K562 (cell line): Measurements from ENCODE around the gene PIP5K1B. TPM values are rescaled to one million over a fixed set of nuclear protein-coding genes. Genes with fewer than 3 reads are reported as not detected.

Experiments used
- ATAC-seq: fragments of 200-7000 bp; cut with Tn5 transposase; 3 replicates; pipeline ENCODE4 v1.9.1; 2020; ENCODE audit warnings: moderate library complexity
- BruUV-seq: library from RNA; stranded (reverse); fragments of 400-500 nt; replicated peaks from 2 replicates; lab custom pipeline; 2021; lab: Mats Ljungman, UMichigan
- CTCF ChIA-PET: fragments of 300-600 bp; formaldehyde crosslinking; extraction: SDS; loops from one replicate; lab custom pipeline; 2021; ENCODE audit warnings: low intra/inter-chr PET ratio; lab: Yijun Ruan, JAX
- POLR2A ChIA-PET: fragments of 300-600, 350-650 bp; sonication (Branson Sonifier 250); formaldehyde crosslinking; extraction: SDS; loops from one replicate; lab custom pipeline; 2021; ENCODE audit warnings: antibody characterized with exemption, inconsistent platforms; lab: Yijun Ruan, JAX
- DNase-seq, 4 experiments: peaks; one replicate each; pipeline versions ENCODE4 v3.0.0 to v3.0.0-alpha.2; 2011 to 2018; ENCODE audit warnings: low spot score in 3 of 4, mixed read lengths in 3 of 4; ENCODE audit errors: extremely low read depth in 1 of 4
- FAIRE-seq: peaks from 2 replicates; lab custom pipeline; 2011; peaks lifted over from hg19 to GRCh38; lab: Jason Lieb, UNC
- H2AFZ ChIP-seq: 2 replicates; pipeline ENCODE4 v1.6.0; 2011; ENCODE audit warnings: low read depth, low read length, control low read depth, inconsistent platforms
- H3K27ac ChIP-seq: fragments of 200-600 bp; 3 replicates; pipeline ENCODE4 v1.8.0; 2011; ENCODE audit warnings: low read depth, mild to moderate bottlenecking, control low read depth, inconsistent platforms, low read length, moderate library complexity, mixed read lengths; ENCODE audit errors: extremely low read depth
- H3K27me3 ChIP-seq, 2 experiments: fragments of 300-600 bp in 1 of 2; 2 replicates in 1 of 2; 3 replicates in 1 of 2; pipeline versions ENCODE4 v1.6.0 to v1.8.0; 2011; ENCODE audit warnings: inconsistent platforms in 2 of 2, low read length in 2 of 2, mild to moderate bottlenecking in 1 of 2, mixed read lengths in 1 of 2, moderate library complexity in 1 of 2; ENCODE audit not compliant: control insufficient read depth in 2 of 2, insufficient read depth in 2 of 2
- H3K36me3 ChIP-seq: fragments of 300-600 bp; 3 replicates; pipeline ENCODE4 v1.8.0; 2011; ENCODE audit warnings: mild to moderate bottlenecking, low read length, inconsistent platforms; ENCODE audit not compliant: control insufficient read depth, insufficient read depth
- H3K4me1 ChIP-seq, 2 experiments: fragments of 200-600 bp in 1 of 2; replicated peaks in 1 of 2; 2 replicates in 1 of 2; 3 replicates in 1 of 2; pipeline versions ENCODE4 v1.5.1 to v1.8.0; 2011; ENCODE audit warnings: inconsistent platforms in 2 of 2, low read length in 2 of 2, mild to moderate bottlenecking in 1 of 2, mixed read lengths in 1 of 2, moderate library complexity in 1 of 2; ENCODE audit not compliant: control insufficient read depth in 2 of 2, insufficient read depth in 2 of 2
- H3K4me2 ChIP-seq: 2 replicates; pipeline ENCODE4 v1.6.1; 2011; ENCODE audit warnings: low read length, control low read depth, inconsistent platforms, mixed read lengths; ENCODE audit not compliant: insufficient read depth
- H3K4me3 ChIP-seq: fragments of 200-600 bp; sonication (generic), shearing (Covaris generic); 2 replicates; pipeline ENCODE4 v1.5.1; 2016; ENCODE audit warnings: control low read depth, inconsistent platforms
- H3K79me2 ChIP-seq: fragments of 200-600 bp; 3 replicates; pipeline ENCODE4 v1.8.0; 2011; ENCODE audit warnings: low read length, inconsistent platforms; ENCODE audit not compliant: control insufficient read depth, insufficient read depth
- H3K9ac ChIP-seq, 2 experiments: 2 replicates each; pipeline versions ENCODE4 v1.6.0 to v1.6.1; 2011; ENCODE audit warnings: low read depth in 2 of 2, low read length in 2 of 2, control low read depth in 1 of 2, inconsistent platforms in 1 of 2, mild to moderate bottlenecking in 1 of 2, mixed read lengths in 1 of 2; ENCODE audit not compliant: insufficient read depth in 1 of 2
- H3K9me1 ChIP-seq: one replicate; pipeline ENCODE4 v1.6.0; 2011; ENCODE audit warnings: inconsistent platforms, mild to moderate bottlenecking, low read length, moderate library complexity; ENCODE audit not compliant: control insufficient read depth, insufficient read depth
- H3K9me3 ChIP-seq: replicated peaks from 2 replicates; pipeline ENCODE4 v1.5.1; 2011; ENCODE audit warnings: low read depth, low read length, inconsistent platforms; ENCODE audit not compliant: control insufficient read depth, insufficient read depth
- H4K20me1 ChIP-seq: replicated peaks from 2 replicates; pipeline ENCODE4 v1.6.1; 2011; ENCODE audit warnings: low read length, inconsistent platforms, mixed read lengths; ENCODE audit not compliant: control insufficient read depth, insufficient read depth
- BACH1 ChIP-seq: fragments of 200-800 bp; sonication (Bioruptor generic); IDR thresholded peaks from 2 replicates; pipeline ENCODE4 v1.6.1; 2016; ENCODE audit warnings: missing genetic modification characterization, missing compliant biosample characterization
- CBX1 ChIP-seq: sonication (generic); IDR thresholded peaks from 2 replicates; pipeline ENCODE4 v1.6.1; 2016; ENCODE audit warnings: antibody characterized with exemption, low read depth, mild to moderate bottlenecking
- CLOCK ChIP-seq: fragments of 250-450 bp; sonication (Bioruptor Pico); IDR thresholded peaks from 2 replicates; pipeline ENCODE4 v1.4.0; 2020; ENCODE audit warnings: mild to moderate bottlenecking, moderate library complexity, borderline replicate concordance
- ELF4 ChIP-seq: fragments of 450-650 bp; formaldehyde crosslinking; IDR thresholded peaks from 2 replicates; pipeline ENCODE4 v1.4.0; 2022; ENCODE audit warnings: missing genetic modification characterization
- FOXP1 ChIP-seq: sonication (generic); formaldehyde crosslinking; IDR thresholded peaks from 2 replicates; pipeline ENCODE4 v1.8.0; 2022; ENCODE audit warnings: mild to moderate bottlenecking, missing genetic modification reagents
- IFI16 ChIP-seq: fragments of 250-450 bp; sonication (Bioruptor Pico); IDR thresholded peaks from 2 replicates; pipeline ENCODE4 v2.1.2; 2022; ENCODE audit warnings: mild to moderate bottlenecking, inconsistent platforms
- JUND ChIP-seq, 2 experiments: IDR thresholded peaks; 2 replicates in 1 of 2; 3 replicates in 1 of 2; pipeline ENCODE4 v1.6.1; 2011; ENCODE audit warnings: borderline replicate concordance in 2 of 2, low read depth in 2 of 2, low read length in 2 of 2, improper control_type of control experiment in 1 of 2, missing biosample characterization in 1 of 2, missing genetic modification characterization in 1 of 2, missing genetic modification reagents in 1 of 2
- KAT8 ChIP-seq: fragments of 450-650 bp; IDR thresholded peaks from 2 replicates; pipeline ENCODE4 v1.6.1; 2016; ENCODE audit warnings: low read depth, mild to moderate bottlenecking
- KDM5B ChIP-seq: fragments of 200-600 bp; sonication (generic); IDR thresholded peaks from 2 replicates; pipeline ENCODE4 v1.6.1; 2012; ENCODE audit warnings: low read depth, mild to moderate bottlenecking, moderate library complexity, low read length, control low read depth, inconsistent platforms; ENCODE audit not compliant: insufficient replicate concordance
- PHF21A ChIP-seq: fragments of 450-650 bp; IDR thresholded peaks from 2 replicates; pipeline ENCODE4 v1.6.1; 2017; ENCODE audit warnings: low read depth, borderline replicate concordance
- SFPQ ChIP-seq: fragments of 200-400 bp; formaldehyde crosslinking; IDR thresholded peaks from 2 replicates; pipeline ENCODE4 v1.6.1; 2017; ENCODE audit warnings: mild to moderate bottlenecking, low read depth, low read length, moderate library complexity
- ZNF253 ChIP-seq: fragments of 250-450 bp; sonication (Bioruptor Pico); conservative IDR thresholded peaks from 2 replicates; pipeline ENCODE4 v1.6.1; 2021; ENCODE audit warnings: mild to moderate bottlenecking
- ZNF263 ChIP-seq: sonication (generic); formaldehyde crosslinking; IDR thresholded peaks from 2 replicates; pipeline ENCODE4 v1.8.0; 2022; ENCODE audit warnings: mild to moderate bottlenecking, missing genetic modification reagents, borderline replicate concordance
- ZNF398 ChIP-seq: fragments of 250-450 bp; sonication (Bioruptor Pico); IDR thresholded peaks from 2 replicates; pipeline ENCODE4 v1.8.0; 2021; ENCODE audit warnings: moderate library complexity, mild to moderate bottlenecking, inconsistent platforms
- WGBS: fragments of 100-300 bp; shearing (Covaris generic); methylation state at CpG from one replicate; pipeline ENCODE4 v1.1.6; 2016; ENCODE audit warnings: low coverage, mixed read lengths; ENCODE audit not compliant: insufficient coverage; ENCODE audit errors: missing lambda C conversion rate; 5-methylcytosine and 5-hydroxymethylcytosine counted together
- in situ Hi-C: fragments of 300-500 bp; cut with MboI; formaldehyde crosslinking; loops from 4 replicates; pipeline ENCODE4 v1.15.0; 2018; ENCODE audit warnings: inconsistent platforms, mixed read lengths
- intact Hi-C: fragments of 100-400 bp; cut with micrococcal nuclease; formaldehyde crosslinking; loops from 2 replicates; pipeline ENCODE4 v1.14.2; 2022
- polyA plus RNA-seq, 8 experiments: library from polyadenylated mRNA; depleted of rRNA in 4 of 8; stranded (reverse) in 5 of 8; unstranded in 3 of 8; fragments of >200 nt; fragmentation: Nextera tagmentation in 2 of 8; fragmentation: Illumina TruSeq in 1 of 8; extraction: Ambion mirVana in 2 of 8; extraction: Trizol in 1 of 8; gene quantifications; 2 replicates each; pipeline versions ENCODE4 v1.2.1 to v1.2.3, GENCODE V29; 2011 to 2014; ENCODE audit warnings: inconsistent platforms in 1 of 8, missing spikeins in 1 of 8
- total RNA-seq, 7 experiments: library from RNA; depleted of rRNA in 6 of 7; stranded (reverse); fragments of >200 nt in 6 of 7; fragmentation: Illumina TruSeq in 2 of 7; extraction: Trizol in 2 of 7; gene quantifications; 2 replicates each; pipeline versions ENCODE4 v1.2.1 to v1.2.3, GENCODE V29; 2011 to 2021; ENCODE audit warnings: low replicate concordance in 1 of 7

Gene PIP5K1B
- total and polyA plus RNA-seq, 9 of the 15 experiments (the other 6 are each of a cell fraction or from before 2014, with no cell fraction given) = 3.1 to 12.9 (median 7.4) TPM

GRCh38 chr9:68867066-68867465 is 162.0 kb downstream of the PIP5K1B start:
- no peak overlapping the region for H2AFZ ChIP-seq
- H4K20me1 ChIP-seq = no peaks in the 10 kb centered on the region
- 79% methylated on average over 4 of the region's 6 CpGs for WGBS
- ATAC-seq = no peak
- in situ Hi-C loops = no loop called here
- no peaks in the 10 kb centered on the region for H3K36me3 ChIP-seq
- no peak for TF ChIP-seq IFI16
- no peak for TF ChIP-seq PHF21A
- TF ChIP-seq ZNF263 (CRISPR knock-in tag) = no peak
- TF ChIP-seq CLOCK (CRISPR knock-in tag) = no peak
- TF ChIP-seq CBX1 = no peak
- no peak for TF ChIP-seq SFPQ
- TF ChIP-seq KAT8 = no peak
- TF ChIP-seq ELF4 (CRISPR knock-in tag) = no peak
- TF ChIP-seq FOXP1 (CRISPR knock-in tag) = no peak
- no peak for TF ChIP-seq BACH1 (tag)
- no peak for TF ChIP-seq ZNF398 (CRISPR knock-in tag)
- no peak for TF ChIP-seq JUND (IDR thresholded peaks at IDR 0.05; ENCODE audit: borderline replicate concordance, low read depth, low read length)
- no peak for TF ChIP-seq JUND (tag; IDR thresholded peaks at IDR 0.05; ENCODE audit: borderline replicate concordance, low read depth, low read length)
- no peak for TF ChIP-seq ZNF253 (CRISPR knock-in tag)
- TF ChIP-seq KDM5B = no peak
- BruUV-seq = no TSS peak
- no peak overlapping the region for H3K4me3 ChIP-seq
- no peaks in the 10 kb centered on the region for H3K9me1 ChIP-seq
- no peaks in the 10 kb centered on the region for H3K9me3 ChIP-seq
- intact Hi-C loops = loop anchor here (10.0 kb wide), 1 partner anchor 58 kb away; no protein-coding TSS in a partner anchor
- POLR2A ChIA-PET = no interaction called here
- no peak for FAIRE-seq
- no peak overlapping the region for H3K9ac ChIP-seq
- H3K27me3 ChIP-seq = no peaks in the 10 kb centered on the region
- no peaks in the 10 kb centered on the region; a peak in 1 of 5 replicates for H3K4me1 ChIP-seq
- CTCF ChIA-PET = no interaction called here
- no peak overlapping the region for H3K27ac ChIP-seq
- H3K4me2 ChIP-seq = no peak overlapping the region
- no peaks in the 10 kb centered on the region for H3K79me2 ChIP-seq
- no peak for DNase-seq
